ENCODE data around the gene SORCS2.

SORCS2 gene

GRCh38 chr4:7780751-7781348, 588.5 kb downstream of the SORCS2 start:
- DNase-seq = no peak

GRCh38 chr4:7781366-7781765, 589.0 kb downstream of the SORCS2 start:
- DNase-seq = no peak

- DNase-seq = no peak
Measured at GRCh38 chr4:7781993-7782392, 589.7 kb downstream of the SORCS2 start.

- no peak for DNase-seq
Measured at GRCh38 chr4:7782783-7783182, 590.4 kb downstream of the SORCS2 start.

- DNase-seq = no peak
Measured at GRCh38 chr4:7783541-7783940, 591.2 kb downstream of the SORCS2 start.

GRCh38 chr4:7784131-7784870, 592.0 kb downstream of the SORCS2 start:
- no peak for DNase-seq

GRCh38 chr4:7785017-7785416, 592.7 kb downstream of the SORCS2 start:
- DNase-seq = no peak

- DNase-seq = no peak
Measured at GRCh38 chr4:7786040-7786439, 593.7 kb downstream of the SORCS2 start.

- DNase-seq = no peak
Measured at GRCh38 chr4:7786517-7786916, 594.2 kb downstream of the SORCS2 start.

GRCh38 chr4:7787067-7787466, 594.7 kb downstream of the SORCS2 start:
- no peak for DNase-seq

GRCh38 chr4:7787681-7788141, 595.4 kb downstream of the SORCS2 start:
- DNase-seq = no peak

- no peak for DNase-seq
Measured at GRCh38 chr4:7788193-7788592, 595.9 kb downstream of the SORCS2 start.

- no peak for DNase-seq
Measured at GRCh38 chr4:7788694-7789425, 596.5 kb downstream of the SORCS2 start.

- DNase-seq = no peak
Measured at GRCh38 chr4:7790023-7790422, 597.7 kb downstream of the SORCS2 start.

GRCh38 chr4:7790999-7791398, 598.7 kb downstream of the SORCS2 start:
- no peak for DNase-seq

All from NCI-H1694 treated with DMSO at 0.1 percent for 48 hours (cell line).